Measurements from ENCODE around the gene RDM1. TPM values are rescaled to one million over a fixed set of nuclear protein-coding genes. Genes with fewer than 3 reads are reported as not detected.

Gene RDM1
- total and polyA plus RNA-seq, 2 of the 4 experiments (the other 2 are of a cell fraction) = 0.18 TPM; not detected in 1

DNA sequence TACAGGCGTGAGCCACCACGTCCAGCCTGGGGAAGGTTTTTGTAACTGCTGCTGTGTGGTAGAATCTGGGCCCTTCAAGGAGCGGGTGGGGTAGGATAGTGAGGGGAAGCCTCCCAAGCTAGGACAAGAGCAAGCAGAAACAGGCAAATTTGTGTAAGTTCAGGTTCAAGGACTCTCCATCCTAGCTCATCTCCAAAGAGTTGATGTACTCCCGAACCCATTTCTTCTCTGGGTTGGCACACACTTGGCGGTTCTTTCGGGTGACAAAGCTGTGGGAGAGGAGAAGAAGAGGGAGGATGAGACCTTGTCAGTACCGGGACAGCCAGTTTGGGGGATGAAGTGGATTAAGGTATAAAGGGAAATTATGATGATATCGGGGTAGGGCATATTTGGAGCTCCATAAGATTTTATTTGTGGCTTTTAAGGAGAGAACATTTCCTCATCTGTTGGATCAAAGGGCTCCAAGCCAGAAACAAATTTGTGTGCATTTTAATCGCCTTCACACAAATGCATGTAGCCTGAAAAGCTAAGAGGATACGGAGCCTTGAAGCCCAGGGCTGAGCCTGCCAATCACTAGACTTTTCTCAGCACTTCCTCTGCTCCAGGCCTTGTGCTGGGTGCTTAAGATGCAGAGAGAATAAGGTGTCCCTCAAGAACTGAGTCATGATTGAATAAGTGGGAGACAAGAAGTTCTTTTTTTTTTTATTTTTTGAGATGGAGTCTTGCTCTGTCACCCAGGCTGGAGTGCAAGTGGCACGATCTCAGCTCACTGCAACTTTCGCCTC lies 58.2 kb downstream of the RDM1 start:
- Histone ChIP-seq H2BK20ac (ENCODE audit: low read depth, low read length) (no peak overlapping the region), H3K18ac (ENCODE audit: low read depth, low read length) (no peak overlapping the region), H2AK9ac (replicated peaks; ENCODE audit: low read depth, low read length, poor library complexity) (no peak overlapping the region), H3K9ac (ENCODE audit: low read depth, low read length) (no peak overlapping the region), H3K23ac (ENCODE audit: low read depth, low read length) (no peak overlapping the region), H4K5ac (ENCODE audit: low read depth, low read length) (no peak overlapping the region), H3K27ac (ENCODE audit: insufficient read depth, low read length) (no peak overlapping the region), H3K79me1 (ENCODE audit: low read depth in 1 of 2, low read length in 2 of 2) (no peaks in the 10 kb centered on the region), H3K56ac (ENCODE audit: extremely low read depth, insufficient read depth, low read length) (no peak overlapping the region), H2BK15ac (ENCODE audit: low read depth, low read length) (no peak overlapping the region), H4K91ac (ENCODE audit: insufficient read depth, low read depth, low read length) (no peak overlapping the region), H4K8ac (ENCODE audit: low read depth in 2 of 2, low read length in 2 of 2) (no peak overlapping the region), H3K4me3 (ENCODE audit: insufficient read depth, low read depth, low read length) (no peak overlapping the region), H3K14ac (replicated peaks; ENCODE audit: low read depth, low read length) (no peak overlapping the region), H3K9me3 (ENCODE audit: control insufficient read depth, insufficient read depth, low read length) (no peaks in the 10 kb centered on the region), H3K4me2 (ENCODE audit: low read depth, low read length) (no peak overlapping the region), H4K20me1 (ENCODE audit: insufficient read depth, low read length) (no peaks in the 10 kb centered on the region), H3K4ac (ENCODE audit: low read depth, low read length) (no peak overlapping the region), H3K27me3 (ENCODE audit: control insufficient read depth, insufficient read depth, low read length) (peaks cover 3% of the 10 kb centered on the region; the same call in 1 of the 2 replicates), H2BK120ac (ENCODE audit: low read depth, low read length) (no peak overlapping the region), H2AK5ac (ENCODE audit: low read depth, low read length) (no peak overlapping the region), H3K9me1 (ENCODE audit: insufficient read depth, low read length) (no peaks in the 10 kb centered on the region), H2BK5ac (ENCODE audit: low read depth, low read length, poor library complexity, severe bottlenecking) (no peak overlapping the region), H3K36me3 (ENCODE audit: control insufficient read depth, insufficient read depth, low read length) (no peaks in the 10 kb centered on the region), H2AFZ (replicated peaks; ENCODE audit: low read length, poor library complexity) (no peak overlapping the region), H3K4me1 (ENCODE audit: control insufficient read depth, insufficient read depth, low read length) (no peaks in the 10 kb centered on the region)
- dilution Hi-C loops (cut with HindIII; ENCODE audit: low sequenced_read_pairs, unreplicated experiment) = no loop called here
- intact Hi-C loops (cut with micrococcal nuclease) = no loop called here
- POLR2A ChIA-PET (ENCODE audit: unreplicated experiment) = no interaction called here
- no TSS peak for BruUV-seq (replicated peaks)
- no peak for DNase-seq
- ATAC-seq (ENCODE audit: low read depth) = no peak
- in situ Hi-C loops (cut with MboI; ENCODE audit: low sequenced_read_pairs) = no loop called here
- TF ChIP-seq NFE2L2 (IDR thresholded peaks at IDR 0.05; ENCODE audit: low read depth, low read length) (no peak), RAD21 (IDR thresholded peaks at IDR 0.05; ENCODE audit: low read length) (no peak), CEBPB (IDR thresholded peaks at IDR 0.05; ENCODE audit: low read depth, low read length) (no peak), POLR2A (IDR thresholded peaks at IDR 0.05; ENCODE audit: low read depth, low read length) (no peak), RCOR1 (IDR thresholded peaks at IDR 0.05; ENCODE audit: insufficient replicate concordance, low read length) (no peak)
- TF ChIP-seq, protein P1, sequence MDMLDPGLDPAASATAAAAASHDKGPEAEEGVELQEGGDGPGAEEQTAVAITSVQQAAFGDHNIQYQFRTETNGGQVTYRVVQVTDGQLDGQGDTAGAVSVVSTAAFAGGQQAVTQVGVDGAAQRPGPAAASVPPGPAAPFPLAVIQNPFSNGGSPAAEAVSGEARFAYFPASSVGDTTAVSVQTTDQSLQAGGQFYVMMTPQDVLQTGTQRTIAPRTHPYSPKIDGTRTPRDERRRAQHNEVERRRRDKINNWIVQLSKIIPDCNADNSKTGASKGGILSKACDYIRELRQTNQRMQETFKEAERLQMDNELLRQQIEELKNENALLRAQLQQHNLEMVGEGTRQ (IDR thresholded peaks at IDR 0.05; ENCODE audit: low read depth, low read length) = no peak
- TF ChIP-seq, protein P2, sequence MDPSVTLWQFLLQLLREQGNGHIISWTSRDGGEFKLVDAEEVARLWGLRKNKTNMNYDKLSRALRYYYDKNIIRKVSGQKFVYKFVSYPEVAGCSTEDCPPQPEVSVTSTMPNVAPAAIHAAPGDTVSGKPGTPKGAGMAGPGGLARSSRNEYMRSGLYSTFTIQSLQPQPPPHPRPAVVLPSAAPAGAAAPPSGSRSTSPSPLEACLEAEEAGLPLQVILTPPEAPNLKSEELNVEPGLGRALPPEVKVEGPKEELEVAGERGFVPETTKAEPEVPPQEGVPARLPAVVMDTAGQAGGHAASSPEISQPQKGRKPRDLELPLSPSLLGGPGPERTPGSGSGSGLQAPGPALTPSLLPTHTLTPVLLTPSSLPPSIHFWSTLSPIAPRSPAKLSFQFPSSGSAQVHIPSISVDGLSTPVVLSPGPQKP (IDR thresholded peaks at IDR 0.05; ENCODE audit: borderline replicate concordance, low read depth, low read length) = no peak
- whole genome bisulfite sequencing, 2 experiments (ENCODE audit: extremely low coverage in 2 of 2, insufficient read length in 1 of 2) = 94% methylated on average over 4 of the region's 12 CpGs; no CpG with 5 or more reads in 1 of the 2 experiments
- CTCF ChIA-PET = no interaction called here
